NCI-H2081 treated with DMSO at 0.1 percent for 48 hours (cell line): ENCODE data around the gene KCNH4.

Experiments
- DNase-seq: peaks from one replicate; lab custom pipeline; 2025; lab: John Stamatoyannopoulos, UW

The KCNH4 gene

DNA sequence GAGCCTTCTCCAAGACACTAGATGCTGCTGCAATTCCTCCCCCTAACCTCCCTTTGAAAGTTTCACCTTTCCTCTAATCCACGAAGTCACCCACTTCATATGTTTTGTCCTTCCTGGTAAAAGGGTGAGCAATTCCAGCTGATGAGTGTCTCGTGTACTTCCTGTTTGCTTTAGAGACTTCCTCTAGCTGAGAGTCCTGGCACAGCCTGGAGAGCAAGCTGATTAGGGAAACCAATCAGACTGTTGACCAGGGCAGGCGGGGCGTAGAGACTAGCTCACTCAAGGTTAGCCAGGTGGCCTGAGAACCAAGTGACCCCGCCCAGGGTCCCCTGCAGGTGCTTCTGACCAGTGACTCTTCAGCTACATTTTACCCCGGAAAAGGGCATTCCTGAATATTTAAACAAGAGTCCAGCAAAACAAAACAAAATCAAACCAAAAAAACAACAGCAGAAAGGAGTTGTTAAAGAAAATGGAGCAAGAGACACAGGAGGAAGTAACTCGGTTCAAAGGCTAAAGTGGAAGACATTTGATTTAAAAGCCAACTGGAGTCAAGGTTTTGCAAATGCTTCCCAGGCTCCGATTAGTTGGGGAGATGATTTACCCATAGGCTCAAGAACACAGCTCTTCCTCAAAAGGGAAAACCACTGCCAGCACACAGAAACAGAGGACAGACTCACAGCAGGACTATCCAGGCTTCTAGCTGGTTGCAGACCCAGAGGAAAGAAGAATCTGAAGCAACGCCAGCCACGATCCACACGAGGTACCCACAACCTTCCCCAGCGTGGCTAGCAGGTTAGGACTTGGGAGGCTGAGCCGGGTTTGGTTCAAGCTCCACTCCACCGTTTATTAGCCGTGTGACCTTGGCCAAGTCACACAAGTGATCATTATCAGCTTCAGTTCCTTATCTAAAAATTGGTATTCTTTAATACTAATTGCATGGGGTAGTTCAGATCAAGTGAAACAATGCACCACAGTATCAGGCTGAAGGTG lies 45.0 kb downstream of the KCNH4 start:
- DNase-seq = no peak

DNA sequence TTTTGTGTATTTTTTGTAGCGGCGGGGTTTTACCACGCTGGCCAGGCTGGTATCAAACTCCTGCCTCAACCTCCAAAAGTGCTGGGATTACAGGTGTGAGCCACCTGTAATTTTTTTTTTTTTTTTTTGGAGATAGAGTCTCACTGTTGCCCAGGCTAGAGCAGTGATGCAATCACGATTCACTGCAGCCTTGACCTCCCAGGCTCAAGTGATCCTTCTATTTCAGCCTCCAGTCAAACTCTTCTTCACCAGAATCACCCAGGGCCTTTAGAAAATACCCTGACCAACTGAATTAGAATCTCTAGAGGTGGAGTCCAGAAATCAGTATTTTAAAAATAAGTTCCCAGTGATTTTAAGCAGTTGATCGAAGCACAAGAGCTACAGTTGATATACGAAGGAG lies 45.8 kb downstream of the KCNH4 start:
- DNase-seq = no peak

DNA sequence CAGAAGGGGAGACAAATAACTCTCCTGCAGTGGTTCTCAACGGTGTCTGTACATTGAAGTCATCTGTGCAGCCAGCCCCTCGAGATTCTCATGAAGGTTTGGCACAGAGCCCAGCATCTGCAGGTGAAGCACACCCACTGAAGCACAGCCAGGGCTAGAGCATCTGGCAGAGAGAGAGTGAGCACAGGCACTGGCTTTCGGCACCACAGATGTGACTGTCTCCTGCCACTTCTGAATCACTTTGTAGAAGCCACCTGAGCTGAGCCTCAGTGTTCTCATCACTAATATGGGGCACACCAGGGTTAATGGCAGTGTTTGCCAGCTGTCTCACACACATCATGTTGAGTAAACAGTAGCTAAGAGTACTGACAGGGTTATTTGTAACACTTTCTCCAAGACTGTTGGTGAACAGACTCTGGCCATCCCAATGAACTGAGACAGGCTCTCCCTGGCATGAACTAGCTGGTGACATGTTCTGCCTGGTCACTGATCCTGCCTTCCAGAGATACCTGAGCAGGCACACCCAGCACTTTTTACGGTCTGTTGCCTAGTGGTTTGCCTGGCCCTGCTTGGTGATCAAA lies 47.4 kb downstream of the KCNH4 start:
- DNase-seq = no peak

DNA sequence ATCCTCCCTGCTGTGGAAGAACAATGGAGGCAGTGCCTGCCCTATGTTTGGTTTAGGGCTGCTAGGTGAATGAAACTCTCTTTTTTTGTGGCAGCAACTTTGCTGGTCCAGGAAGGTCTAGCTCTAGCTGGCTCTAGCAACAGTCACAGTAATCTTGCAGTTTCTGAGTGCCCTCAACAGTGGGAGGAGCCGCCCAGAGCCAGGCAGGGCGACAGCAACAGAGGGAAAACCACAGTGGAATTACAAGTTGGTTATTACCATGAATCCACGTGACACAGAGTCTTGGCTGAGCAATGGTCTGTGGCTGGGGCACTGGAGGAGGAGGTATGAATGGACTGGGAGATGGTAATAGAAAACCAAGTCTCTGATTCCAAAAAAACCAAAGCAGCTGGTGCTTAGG lies 48.0 kb downstream of the KCNH4 start:
- no peak for DNase-seq

DNA sequence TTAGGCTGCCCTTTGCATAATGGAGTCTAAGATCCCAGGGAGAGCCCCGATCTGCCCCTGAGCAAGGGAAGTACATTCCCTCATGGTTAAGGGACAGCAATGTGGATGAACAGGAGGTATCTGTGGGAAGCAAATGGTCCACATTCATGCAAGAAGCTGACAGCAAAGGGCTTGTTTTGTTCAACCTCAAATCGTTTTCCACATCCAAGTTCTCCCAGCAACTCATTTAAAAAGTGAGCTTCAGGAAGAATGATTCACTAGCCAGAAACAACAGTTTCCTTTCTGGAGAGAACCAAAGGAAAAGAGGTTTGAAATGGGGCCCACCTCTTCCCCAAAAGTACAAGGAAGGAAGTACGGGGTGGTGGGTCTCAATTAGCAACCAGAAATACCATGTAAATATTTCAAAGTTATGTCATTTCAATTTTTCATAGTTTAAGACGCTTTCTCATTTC lies 48.9 kb downstream of the KCNH4 start:
- DNase-seq = no peak

DNA sequence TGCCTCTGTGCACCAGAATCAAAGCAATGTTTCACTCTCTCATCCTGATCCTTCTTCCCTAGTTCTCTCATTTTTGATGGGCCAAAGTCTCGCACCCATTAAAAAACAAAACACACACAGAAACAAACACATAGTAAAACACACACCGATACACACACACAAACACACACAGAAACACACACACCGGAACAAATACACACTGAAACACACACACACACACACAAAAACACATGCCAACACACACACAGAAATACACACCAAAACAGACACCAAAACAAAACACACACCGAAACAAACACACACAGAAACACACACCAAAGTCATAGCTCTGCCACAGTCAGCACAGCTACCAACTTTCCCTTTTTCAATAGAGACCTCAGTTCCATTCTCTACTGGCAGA lies 49.7 kb downstream of the KCNH4 start:
- no peak for DNase-seq

DNA sequence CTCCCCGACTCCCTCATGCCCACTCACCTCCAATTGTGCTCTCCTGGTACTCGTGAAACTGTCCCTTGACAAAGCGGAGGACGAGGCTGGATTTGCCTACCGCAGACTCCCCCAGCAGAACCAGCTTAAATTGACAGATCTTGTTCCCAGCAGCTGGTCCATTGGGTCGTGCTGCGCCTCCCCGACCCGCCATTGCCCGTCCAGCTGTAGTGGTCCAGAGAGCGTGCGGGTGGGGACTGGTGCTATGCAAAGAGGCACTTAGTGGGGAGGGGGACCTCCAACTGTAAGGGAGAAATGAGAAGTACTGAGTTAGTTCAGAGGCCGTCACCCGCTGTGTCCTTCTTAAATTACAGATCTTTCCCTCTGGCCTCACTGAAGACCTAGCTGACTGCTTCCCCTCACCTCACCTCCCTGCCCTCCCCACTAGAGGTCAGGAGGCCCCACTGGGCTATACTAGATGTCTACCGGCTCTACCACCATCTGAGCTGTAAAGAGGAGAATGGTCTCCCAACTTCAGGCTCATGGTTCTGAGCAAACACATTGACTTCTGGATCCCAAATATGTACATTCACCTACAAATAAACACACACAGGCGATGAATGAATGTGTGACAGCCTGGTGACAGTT lies 50.5 kb downstream of the KCNH4 start:
- no peak for DNase-seq

DNA sequence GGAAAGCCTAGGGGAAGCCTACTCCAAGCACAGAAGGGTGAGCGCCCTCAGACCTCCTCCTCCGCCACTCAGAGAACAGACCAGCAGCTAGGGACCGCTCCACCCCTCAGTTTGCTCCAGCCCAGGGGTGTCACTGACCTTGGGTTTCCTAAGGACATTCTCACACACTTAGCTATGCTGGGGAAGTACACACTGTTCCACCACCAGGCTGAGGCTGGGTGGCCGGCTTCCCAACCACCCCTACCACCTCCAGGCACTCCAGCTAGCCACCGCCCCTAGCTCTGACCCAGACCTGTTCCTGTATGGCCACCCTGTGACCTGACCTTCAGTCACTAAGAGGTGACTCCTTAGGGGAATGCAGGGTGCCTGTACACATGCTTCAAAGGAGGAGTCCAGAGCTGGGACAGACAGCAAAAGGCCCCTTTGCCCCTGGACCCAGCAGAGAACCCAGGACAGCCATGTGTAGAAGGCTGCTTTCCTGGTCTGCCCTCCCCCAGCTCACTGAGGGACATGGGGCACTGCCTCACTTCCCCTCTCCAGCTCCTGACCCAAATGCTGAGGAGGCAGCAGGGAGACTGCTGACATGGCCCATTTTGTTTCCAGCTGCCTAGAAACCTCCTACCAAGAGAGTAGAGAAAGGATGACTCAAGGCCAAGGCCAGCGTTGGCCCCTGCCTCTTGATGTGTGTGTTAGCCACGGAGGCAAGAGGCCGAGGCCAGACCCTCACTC lies 51.7 kb downstream of the KCNH4 start:
- no peak for DNase-seq

DNA sequence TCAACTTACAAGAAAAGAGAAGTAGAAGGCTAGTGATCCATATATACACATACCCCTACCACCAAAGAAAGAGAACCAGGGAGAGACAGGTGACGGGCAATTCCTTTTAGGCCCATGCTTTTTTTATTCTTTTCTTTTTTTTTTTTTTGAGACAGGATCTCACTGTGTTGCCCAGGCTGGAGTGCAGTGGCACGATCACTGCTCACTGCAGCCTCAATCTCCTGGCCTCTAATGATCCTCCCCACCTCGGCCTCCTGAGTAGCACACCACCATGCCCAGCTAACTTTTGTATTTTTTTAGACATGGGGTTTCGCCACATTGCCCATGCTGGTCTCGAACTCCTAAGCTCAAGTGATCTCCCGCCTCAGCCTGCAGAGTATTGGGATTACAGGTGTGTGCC lies 53.5 kb downstream of the KCNH4 start:
- DNase-seq = no peak

DNA sequence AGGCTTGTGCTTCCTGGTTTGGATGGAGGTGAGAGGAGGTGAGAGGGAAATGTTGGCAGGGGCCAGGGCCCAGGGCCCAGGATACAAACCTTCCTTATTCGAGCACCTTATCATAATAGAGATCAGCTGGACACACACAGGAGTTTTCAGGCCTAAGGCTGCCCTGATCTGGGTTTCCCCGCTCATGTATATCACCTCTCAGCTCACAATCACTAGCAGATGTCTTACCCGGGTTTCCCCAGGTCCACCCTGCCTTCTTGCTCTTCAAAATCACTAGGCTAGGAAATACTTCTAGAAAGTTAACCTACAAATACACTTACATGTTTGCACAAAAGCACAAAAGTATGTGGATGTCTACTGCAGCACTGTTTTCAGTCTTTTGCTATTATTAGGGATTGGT lies 54.1 kb downstream of the KCNH4 start:
- DNase-seq = no peak

DNA sequence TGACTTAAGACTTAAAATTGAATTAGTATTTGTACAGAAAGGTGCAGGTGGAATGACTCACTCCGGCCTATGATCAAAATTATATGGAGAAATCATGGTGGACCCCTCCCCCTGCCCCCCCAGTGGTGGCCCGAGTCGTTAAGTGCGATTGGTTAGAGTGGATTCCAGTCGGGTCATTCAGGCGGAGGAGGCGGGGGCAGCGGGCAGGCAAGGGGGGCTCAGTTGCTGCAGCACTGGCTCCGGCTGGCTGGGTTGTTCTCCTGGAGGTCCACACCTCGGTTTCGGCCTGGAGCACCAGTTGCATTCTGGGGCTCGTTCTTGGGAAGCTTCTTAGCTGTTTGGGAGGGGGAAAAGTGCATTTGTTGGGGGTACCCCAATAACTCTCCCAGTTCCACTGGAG lies 55.4 kb downstream of the KCNH4 start:
- no peak for DNase-seq

DNA sequence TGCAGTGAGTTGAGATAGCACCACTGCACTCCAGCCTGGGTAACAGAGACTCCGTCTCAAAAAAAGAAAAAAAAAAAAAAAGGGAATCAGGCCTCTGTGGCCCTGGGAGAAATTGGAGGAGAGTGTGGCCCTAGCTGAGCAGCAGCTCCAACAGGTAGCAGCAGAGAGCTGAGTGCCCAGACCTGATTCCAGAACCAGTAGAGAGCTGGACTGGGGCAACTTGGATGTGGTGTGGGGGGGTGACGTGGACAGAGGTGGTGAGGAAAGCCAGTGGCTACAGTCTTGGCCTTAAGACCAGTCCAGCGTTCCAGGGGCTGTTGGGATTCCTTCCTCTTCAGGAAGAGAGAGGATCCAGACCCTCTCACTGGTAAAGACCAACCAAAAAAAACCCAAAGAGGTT lies 56.7 kb downstream of the KCNH4 start:
- no peak for DNase-seq

DNA sequence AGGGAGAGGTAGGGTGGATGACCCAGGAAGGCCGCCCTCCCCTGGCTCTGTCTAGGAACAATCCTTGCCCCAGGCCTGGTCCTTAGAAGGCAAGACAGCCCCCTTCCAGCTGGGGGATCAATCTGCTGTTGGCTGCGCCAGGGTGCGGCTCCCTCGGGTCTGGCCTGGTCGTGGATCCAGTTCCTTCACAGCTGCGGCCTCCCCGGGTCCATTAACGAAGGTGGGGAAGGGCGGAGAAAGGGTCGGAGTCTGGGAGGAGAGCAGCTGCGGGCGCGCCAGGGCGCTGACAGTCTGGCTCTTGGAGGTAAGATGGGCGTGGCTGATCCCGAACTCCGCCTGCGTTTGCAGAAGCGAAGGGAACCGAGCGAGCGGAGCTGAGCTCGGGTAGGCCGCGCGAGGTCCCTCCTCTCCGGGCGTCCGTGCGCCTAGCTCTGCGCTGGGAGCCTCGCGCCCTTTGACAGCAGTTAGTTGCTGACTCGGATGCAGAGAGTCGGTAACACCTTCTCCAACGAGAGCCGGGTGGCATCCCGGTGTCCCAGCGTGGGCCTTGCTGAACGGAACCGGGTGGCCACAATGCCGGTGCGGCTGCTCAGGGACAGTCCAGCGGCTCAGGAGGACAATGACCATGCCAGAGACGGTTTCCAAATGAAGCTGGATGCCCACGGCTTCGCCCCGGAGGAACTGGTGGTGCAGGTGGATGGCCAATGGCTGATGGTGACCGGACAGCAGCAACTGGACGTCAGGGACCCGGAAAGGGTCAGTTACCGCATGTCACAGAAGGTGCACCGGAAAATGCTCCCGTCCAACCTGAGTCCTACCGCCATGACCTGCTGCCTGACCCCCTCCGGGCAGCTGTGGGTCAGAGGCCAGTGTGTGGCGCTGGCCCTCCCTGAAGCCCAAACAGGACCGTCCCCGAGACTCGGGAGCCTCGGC lies 58.3 kb downstream of the KCNH4 start, which contains the start of gene HSPB9:
Gene HSPB9, plus strand, starts transcription at position 434 of the 933 bp plus-strand sequence. Its CDS starts 47 bp downstream, at position 481.
- no peak for DNase-seq

DNA sequence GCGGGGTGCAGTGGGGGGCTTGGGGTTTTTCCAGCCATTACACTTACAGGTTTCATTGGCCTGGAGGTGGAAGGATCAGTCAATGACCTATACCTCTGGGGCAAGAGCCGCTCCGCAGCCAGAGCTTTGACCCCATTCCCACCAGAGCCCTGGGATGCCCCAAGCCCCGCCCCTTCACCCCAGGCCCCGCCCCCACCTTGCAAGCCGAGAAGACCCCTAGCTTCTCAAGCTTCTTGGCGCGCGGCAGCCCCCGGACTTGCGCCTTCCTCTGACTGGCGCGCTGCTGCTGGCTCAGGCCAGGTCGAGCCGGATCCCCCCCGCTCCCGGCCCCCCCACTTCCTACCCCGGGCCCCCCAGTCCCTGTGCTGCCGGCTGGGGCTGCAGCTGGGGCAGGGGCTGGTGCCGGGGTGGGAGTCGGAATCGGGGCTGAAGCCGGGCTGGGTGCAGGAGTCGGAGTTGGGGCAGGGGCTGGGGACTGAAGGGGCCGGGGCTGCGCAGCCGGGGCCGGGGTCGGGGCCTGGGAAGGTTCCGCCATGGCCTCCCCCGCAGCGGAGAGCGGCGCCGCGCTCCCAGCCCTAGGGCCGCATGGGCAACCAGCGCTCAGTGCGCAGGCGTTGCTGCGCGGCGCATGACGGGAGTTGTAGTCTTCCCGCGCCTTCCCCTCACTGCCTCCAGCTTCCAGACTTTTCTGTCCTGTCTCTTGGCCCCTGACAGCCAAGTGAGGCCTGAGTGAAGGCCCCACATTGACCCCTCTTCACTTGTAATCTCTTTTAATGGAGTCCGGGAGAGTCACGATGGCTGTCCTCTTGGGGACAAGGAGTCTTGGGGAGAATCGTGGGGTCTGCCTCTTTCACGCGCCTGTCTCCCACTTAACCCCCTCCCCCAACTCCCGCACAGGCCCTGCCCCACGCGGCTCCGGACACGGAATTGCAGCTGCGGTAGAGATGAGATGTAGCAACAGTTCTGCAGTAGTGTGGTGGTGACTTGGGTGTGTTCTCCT lies 59.9 kb downstream of the KCNH4 start, which contains the start of gene KAT2A:
Gene KAT2A, minus strand, starts transcription at position 598 of the 1,000 bp plus-strand sequence. Its CDS starts 63 bp downstream, at position 535.
- no peak for DNase-seq

DNA sequence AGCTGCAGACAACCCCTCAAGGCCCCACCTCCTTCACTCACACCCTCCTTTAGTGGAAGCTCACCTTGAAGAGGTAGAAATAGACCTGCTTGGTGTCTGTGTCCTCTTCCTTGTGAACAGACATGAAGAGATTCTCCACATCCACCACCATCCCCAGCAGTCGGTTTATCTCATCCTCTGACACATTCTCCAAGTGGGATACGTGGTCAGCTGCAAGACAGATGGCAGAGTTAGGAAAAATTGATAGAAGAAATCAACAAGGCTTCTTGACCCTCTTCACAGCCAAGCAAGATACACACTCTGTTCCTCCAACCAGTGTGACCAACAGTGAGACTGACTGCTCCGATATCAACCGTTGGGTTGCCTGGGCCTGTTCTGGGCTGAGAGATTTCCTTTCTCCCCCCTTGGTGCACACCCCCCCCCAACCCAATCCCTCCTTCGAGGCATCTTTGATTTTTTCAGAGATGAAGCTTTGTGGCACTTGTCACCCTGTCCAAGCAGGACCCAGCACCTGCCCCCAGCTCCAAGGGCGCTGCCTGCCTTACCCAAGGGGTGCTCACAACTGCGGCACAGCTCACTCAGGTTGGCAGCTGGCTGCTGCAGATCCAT lies 60.7 kb downstream of the KCNH4 start:
- no peak for DNase-seq

DNA sequence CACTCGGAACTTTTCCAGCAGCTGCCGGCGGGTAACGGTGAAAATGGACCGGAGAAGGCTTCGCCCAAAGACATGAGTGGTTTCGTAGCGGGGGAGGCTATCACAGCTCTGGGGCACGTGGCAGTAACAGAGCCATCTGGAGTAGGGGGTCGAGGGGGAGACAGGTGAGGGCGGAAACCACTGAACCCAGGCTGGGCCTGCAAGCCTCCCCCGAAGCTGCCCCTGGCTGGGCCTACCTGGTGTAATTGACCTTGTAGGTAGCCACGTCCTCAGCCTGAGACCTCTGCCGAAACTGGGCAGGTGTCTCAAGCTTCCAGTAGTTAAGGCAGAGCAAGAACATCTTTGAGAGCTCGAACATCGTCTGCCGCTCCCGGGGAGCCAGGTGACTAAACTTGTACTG lies 61.6 kb downstream of the KCNH4 start:
- DNase-seq = no peak

DNA sequence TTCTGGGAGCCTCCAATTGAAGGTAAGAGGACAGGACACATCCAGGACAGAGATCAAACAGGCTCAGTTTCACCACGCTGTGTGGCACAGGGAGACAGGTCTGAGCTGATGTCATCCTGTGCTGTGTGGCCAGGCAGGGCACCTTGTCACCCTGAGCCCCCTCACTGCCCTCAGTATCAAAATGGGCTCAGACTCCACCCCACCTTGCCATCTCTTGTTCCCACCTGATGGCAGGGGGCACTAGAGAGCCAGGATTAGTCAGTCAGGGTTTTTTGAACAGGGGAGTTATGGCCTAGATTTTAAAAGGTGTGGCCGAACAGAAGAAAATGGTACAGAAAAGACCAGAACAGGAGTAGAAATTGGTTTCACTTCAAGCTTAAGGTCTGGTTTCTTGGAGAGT lies 62.4 kb downstream of the KCNH4 start:
- no peak for DNase-seq

DNA sequence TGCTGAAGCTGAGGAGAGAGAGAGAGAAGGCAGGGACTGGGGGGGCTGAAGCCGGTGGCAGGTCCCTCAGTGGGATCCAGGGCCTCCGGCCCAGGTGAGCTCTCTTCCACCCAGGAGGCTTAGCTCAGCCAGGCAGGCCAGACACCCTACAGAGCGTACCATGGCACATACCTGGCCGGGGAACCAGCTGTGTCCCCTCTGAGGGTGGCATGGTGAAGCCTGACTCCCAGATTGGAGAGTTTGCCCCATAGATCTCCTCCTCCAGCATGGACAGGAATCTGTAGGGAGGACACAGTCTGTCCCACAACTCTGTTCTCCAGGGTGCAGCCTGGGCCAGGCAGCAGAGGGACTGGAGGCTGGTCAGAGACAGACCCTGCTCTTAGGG lies 62.8 kb downstream of the KCNH4 start:
- no peak for DNase-seq
